CD4-positive, alpha-beta T cell treated with Interleukin-6 for 4 hours (primary cell): ENCODE data around the gene TAX1BP3.

Source experiments
- DNase-seq: peaks from one replicate; pipeline ENCODE4 v3.0.0-alpha.2; 2020; ENCODE audit warnings: mixed read lengths

Gene TAX1BP3

GRCh38 chr17:3688027-3688553 is 19.7 kb upstream of the TAX1BP3 start:
- no peak for DNase-seq

GRCh38 chr17:3685174-3685573 is 16.8 kb upstream of the TAX1BP3 start:
- no peak for DNase-seq

- peak; percentile 68 for DNase-seq
Measured at GRCh38 chr17:3683054-3683511, 14.7 kb upstream of the TAX1BP3 start.

GRCh38 chr17:3682033-3682432 is 13.7 kb upstream of the TAX1BP3 start:
- no peak for DNase-seq

- no peak for DNase-seq
Measured at GRCh38 chr17:3681565-3681964, 13.2 kb upstream of the TAX1BP3 start.

- DNase-seq = no peak
Measured at GRCh38 chr17:3681057-3681456, 12.7 kb upstream of the TAX1BP3 start.

GRCh38 chr17:3679531-3680126 is 11.3 kb upstream of the TAX1BP3 start:
- no peak for DNase-seq

- no peak for DNase-seq
Measured at GRCh38 chr17:3678821-3679530, 10.6 kb upstream of the TAX1BP3 start.

GRCh38 chr17:3678095-3678820 is 9.9 kb upstream of the TAX1BP3 start:
- no peak for DNase-seq

GRCh38 chr17:3675886-3676285 is 7.5 kb upstream of the TAX1BP3 start:
- no peak for DNase-seq

- no peak for DNase-seq
Measured at GRCh38 chr17:3672571-3672970, 4.2 kb upstream of the TAX1BP3 start.

GRCh38 chr17:3669548-3669947 is 1.2 kb upstream of the TAX1BP3 start:
- DNase-seq = no peak

- DNase-seq = no peak
Measured at GRCh38 chr17:3669085-3669347, 638 bp upstream of the TAX1BP3 start.

- no peak for DNase-seq
Measured at GRCh38 chr17:3667366-3668278, 756 bp downstream of the TAX1BP3 start.

GRCh38 chr17:3666516-3666915 is 1.9 kb downstream of the TAX1BP3 start:
- no peak for DNase-seq

- DNase-seq = no peak
Measured at GRCh38 chr17:3665834-3666233, 2.5 kb downstream of the TAX1BP3 start.

GRCh38 chr17:3663102-3664011 is 5.0 kb downstream of the TAX1BP3 start:
- DNase-seq = no peak

- DNase-seq = no peak
Measured at GRCh38 chr17:3660311-3660891, 8.0 kb downstream of the TAX1BP3 start.

- no peak for DNase-seq
Measured at GRCh38 chr17:3659541-3660111, 8.8 kb downstream of the TAX1BP3 start.

- no peak for DNase-seq
Measured at GRCh38 chr17:3658784-3659449, 9.5 kb downstream of the TAX1BP3 start.
